Activated CD8-positive, alpha-beta memory T cell treated with anti-CD3 and anti-CD28 coated beads for 1 hour (primary cell): ENCODE results near the gene KIAA1958.

ENCODE experiments used
- DNase-seq, 2 donors: peaks; one replicate each; pipeline ENCODE4 v3.0.0-alpha.2; 2020; ENCODE audit warnings: low read depth in 1 of 2; ENCODE audit errors: extremely low read depth in 1 of 2

The KIAA1958 gene

GRCh38 chr9:112599732-112600131 lies 113.1 kb downstream of the KIAA1958 start:
- DNase-seq = no peak

DNA sequence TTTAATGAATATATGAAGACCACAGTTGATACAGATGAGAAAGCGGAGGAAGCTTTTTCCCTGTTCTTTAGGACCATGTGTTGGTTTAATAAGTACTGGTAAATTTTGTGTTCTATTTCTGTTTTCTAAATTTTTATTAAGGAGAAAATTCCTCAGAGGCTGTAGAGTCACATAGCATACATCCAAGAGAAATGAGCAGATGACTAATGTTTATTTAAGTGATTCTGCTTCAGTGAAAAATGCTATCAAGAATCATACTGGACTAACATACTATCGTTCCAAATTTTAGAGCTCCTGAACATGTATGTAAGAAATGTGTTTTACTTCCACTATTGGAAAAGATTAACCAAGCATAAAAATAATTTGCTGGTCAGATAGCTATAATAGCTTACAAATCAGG lies 115.0 kb downstream of the KIAA1958 start:
- DNase-seq = no peak

DNA sequence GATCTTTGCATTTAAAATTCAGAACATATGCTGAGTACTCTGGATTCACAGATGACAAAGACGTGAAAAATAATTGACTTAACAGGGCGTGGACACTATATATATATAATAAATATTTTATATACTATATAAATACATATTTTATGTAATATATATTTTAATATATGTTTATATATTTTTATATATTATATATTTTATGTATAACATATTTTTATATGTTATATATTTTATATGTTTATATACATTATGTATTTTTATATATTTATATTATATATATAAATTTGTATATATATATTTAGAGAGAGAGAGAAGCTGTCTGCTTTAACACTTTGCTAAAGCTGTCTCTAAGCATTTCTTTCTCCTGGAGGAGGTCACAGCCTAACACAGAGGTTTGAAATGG lies 118.2 kb downstream of the KIAA1958 start:
- no peak for DNase-seq

GRCh38 chr9:112605518-112605917 lies 118.9 kb downstream of the KIAA1958 start:
- no peak for DNase-seq

DNA sequence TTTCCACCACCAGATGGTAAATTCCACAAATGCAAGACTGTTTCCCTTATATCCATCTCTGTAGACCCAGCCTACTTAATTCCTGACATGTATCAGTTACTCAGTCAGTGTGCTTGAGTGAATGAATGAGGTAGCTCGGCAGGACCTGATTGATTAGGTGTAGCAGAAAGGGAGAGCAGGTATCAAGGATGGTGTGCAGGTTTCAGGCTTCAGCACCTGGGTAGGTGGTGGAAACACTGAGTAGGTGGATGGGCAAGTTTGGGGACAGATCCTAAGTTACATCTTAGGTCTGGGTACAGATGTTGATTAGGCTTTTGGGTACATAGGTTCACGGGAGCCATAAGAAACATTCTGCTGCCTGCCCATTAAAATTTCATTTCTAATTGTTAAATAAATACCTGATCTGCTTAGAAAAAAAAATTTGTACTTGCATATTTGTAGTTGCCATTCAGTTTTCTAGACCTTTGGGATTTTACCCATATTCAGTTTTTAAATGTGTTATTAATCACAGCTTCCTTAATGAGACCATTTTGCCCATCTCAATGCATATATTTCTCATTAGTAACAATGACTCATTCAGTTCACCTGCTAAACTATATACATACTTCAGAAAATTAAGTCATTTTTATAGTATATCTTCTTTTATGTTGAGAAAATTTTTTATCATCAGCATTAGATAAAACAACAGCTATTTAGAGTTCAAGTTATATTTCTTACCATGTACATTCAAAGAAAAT lies 119.5 kb downstream of the KIAA1958 start:
- no peak for DNase-seq

DNA sequence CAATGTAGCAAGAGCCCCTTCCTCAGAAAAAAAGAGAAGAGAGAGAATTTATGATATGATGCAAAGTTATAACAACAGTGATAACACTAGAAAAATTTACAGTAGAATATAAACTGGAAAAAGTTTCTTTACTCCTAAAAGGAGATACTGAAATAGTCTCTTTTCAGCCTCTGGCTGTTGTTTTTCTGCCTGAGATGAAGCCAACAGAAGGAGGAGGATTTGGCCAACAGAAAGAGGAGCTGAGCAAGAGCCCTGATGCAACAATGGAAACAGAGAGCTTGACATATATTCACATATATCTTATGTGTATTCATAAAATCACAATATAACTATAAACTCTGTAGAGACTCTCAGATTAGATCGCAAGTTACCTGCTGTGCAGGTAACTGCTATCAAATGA lies 122.2 kb downstream of the KIAA1958 start:
- no peak for DNase-seq

DNA sequence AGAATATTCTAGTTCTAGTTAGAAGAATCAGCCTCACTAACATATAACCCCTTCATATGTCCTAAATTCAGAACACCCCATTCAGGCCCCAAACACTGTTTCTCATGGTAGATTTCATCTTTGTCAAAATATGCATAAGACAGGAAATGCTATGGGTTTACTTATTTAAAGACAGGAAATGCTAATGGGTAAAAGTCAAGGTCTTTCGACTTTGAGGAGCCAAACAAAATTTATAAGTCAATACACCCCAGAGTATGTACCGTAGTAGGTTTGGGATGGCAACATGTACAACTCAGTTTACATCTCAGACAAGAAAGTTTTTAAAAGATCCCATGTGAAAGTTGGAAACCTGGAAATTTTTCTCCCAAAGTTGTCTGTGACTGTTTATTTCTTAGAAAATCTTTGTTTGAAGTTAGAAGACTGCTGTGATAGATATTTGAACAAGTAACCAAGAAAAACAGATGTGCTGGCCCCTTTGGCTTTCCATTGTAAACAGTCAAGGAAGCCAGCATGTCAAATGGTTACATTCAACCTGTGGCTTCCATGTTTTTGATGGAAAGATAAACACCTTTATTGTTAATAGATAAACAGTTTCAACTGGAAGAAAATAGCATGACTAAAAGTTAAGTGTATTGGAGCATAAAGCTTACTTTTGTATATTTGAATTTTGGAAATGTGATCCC lies 129.1 kb downstream of the KIAA1958 start:
- DNase-seq = no peak

GRCh38 chr9:112617371-112617770 lies 130.7 kb downstream of the KIAA1958 start:
- DNase-seq = no peak

DNA sequence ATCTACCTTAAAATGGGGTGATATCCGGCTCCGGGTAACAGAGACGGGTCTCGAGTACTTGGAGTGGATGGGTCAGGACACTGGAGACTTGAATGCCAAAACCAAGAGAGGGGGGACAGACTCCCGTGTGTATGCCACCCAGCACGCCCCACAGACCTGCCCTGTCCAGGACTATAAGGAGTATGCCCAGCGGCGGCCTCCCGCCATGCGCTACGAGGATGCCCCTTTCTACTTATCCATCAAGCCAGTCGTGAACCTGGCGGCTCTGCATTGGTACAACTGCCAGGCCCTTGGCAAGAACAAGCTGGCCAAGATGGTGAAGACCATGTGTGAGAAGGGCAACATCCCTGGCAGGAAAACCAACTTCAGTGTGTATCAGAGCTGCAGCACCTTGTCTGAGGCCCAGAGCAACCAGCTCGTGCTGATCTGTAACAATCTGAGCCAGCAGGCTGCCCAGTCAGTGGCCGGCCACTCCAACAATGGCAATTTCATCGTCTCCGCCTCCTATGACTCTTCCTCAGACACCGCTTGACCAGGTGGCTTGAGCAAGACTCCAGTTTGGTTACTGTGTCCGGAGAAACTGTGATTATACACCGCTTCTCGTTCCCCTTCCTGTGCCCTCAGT lies 131.9 kb downstream of the KIAA1958 start:
- no peak for DNase-seq

DNA sequence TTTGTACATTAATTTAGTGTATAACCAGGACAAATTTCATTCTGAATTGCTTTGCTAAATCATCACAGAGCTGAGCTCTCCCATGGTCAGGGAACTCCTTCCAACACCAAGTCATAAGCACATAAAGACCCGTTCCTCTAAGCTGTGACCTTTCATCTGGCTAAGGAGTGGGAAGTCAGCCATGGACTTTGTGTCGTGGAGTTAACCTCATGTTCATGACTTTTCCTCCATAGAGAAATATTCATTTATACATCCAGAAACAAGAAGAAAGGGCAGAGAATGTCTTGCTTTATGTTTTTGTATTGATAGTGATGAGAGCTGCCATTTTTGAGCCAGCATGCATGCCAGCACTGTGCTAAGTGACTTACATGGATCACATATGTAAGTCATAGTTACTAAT lies 133.8 kb downstream of the KIAA1958 start:
- no peak for DNase-seq

DNA sequence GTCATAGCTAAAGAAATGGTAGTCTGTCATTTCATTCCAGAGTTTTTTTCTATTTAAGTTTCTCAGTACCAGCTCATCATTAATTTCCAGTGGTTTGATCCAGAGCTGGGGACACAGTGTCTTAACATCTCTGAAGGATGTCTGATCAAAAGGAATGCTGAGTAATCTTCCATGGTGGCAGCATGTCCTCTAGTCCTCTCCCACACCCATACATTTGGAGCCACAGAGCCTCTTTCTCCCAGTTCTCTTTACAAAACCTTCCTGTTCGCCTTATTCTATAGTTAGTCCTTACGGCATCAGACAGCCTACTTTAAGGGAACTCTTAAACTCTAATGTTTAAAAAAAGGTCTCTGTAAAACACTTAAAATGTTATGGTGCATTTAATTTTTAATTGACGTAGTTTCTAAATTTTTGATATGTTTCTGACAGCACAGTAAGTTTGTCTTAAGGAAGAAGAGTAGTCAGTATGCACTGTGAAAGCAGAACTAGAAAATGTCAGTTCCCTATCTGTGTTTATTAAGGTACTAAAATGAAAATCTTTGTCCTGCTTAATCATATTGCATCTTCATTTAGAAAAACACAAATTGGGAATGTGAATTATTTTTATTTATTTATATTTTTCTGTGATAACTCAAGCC lies 134.5 kb downstream of the KIAA1958 start:
- no peak for DNase-seq

DNA sequence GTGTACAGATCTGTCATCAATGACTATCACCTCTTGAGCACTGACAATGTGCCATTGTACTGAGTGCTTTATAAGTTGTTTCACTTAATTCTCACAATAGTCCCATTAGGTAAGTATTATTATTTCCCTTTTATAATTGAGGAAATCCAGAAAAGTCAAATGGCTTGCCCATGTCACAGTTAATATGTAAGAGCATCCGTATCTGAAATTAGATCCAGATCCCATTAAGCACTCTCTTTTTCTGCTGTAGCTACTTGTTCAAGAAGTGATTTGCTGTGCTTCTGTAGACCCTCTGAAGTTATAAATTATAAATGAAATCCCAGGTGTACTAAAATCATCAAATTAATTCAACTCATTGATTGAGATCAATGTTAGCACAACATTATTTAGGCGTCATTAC lies 136.6 kb downstream of the KIAA1958 start:
- no peak for DNase-seq

GRCh38 chr9:112624711-112625707 lies 138.4 kb downstream of the KIAA1958 start:
- DNase-seq = no peak

DNA sequence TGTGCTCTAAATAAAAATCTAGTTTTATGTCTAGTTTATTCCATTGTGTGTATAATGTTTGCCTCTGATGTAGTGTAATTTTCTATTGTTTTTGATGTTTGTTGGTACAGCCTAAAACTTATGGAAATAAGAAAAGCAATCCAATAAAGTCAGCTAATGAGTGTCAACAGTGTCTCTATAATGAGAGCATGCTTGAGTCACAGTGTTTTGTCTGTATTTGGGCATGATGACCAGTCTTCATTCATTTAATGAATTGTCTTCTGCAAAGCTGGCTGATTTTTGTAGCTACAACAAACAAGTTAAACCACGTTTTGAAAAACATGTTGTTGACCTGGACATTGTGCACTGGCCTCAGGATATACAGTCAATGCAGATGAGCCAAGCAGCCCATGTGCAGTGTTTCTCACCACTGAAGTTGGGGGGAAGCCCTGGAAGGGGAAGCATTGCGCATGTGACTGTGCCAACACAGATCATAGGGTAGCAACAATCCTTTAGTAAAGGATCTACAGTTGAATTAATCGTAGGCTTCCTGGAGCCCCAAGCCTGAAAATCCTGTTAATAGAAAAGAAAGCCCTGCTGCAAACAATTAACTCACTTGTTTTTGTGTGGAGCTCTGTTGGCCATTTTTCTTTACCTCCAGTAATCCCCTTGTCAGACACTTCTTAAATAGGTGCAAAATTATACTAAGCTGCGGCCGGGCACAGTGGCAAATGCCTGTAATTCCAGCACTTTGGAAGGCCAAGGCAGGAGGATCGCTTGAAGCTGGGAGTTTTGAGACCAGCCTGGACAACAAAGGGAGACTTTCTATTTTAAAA lies 143.3 kb downstream of the KIAA1958 start:
- DNase-seq = no peak

GRCh38 chr9:112631313-112632070 lies 144.9 kb downstream of the KIAA1958 start:
- DNase-seq = no peak

GRCh38 chr9:112640311-112640710 lies 153.7 kb downstream of the KIAA1958 start:
- no peak for DNase-seq

DNA sequence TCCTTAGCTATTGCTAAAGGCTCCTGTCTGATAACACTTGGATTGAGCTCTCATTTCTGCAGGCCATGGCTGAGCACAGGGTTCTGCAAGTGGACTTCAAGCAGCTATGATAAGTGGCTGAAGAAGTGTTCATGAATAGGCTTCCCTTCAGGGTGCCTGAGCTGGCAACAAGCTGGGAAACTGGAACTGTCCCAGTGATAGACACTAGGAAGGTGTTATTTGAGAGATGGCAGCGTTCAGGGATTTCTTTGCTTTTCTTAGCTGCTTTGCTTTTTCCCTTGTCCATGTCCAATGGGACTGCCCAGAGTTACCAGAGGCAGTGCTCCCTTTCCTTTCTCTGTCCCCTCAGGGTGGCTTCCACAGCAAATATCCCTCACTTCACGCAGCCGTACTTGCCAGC lies 155.5 kb downstream of the KIAA1958 start:
- DNase-seq = no peak

GRCh38 chr9:112647596-112647995 lies 161.0 kb downstream of the KIAA1958 start:
- DNase-seq = no peak

DNA sequence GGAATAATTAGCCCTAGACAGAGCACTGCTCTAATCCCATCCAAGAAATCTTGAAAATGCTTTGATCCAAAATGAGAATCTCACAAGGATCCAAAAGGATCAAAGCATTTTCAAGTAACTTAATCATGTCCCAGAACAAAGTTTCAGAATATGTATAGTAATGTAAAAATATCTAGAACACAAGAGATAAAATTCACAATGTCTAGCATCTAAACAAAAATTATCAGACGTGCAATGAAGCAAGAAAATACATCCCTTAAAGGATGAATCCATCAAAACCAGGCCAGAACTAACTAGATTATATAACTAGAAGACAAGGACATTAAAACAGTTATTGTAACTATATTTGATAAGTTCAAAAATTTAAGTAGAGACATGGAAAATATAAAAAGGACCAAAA lies 162.0 kb downstream of the KIAA1958 start:
- no peak for DNase-seq
